Calu3 (cell line): ENCODE results near the gene ATOX1. TPM values are rescaled to one million over a fixed set of nuclear protein-coding genes. Genes with fewer than 3 reads are reported as not detected.

ENCODE experiments used
- Bru-seq: library from RNA; stranded (reverse); fragments of 400-500 nt; gene quantifications from one replicate; lab custom pipeline; 2021; lab: Mats Ljungman, UMichigan
- BruChase-seq, 2 experiments: library from RNA; stranded (reverse); fragments of 400-500 nt; gene quantifications; one replicate each; lab custom pipeline; 2021; lab: Mats Ljungman, UMichigan
- BruUV-seq: library from RNA; stranded (reverse); fragments of 400-500 nt; replicated peaks from 2 replicates; lab custom pipeline; 2021; lab: Mats Ljungman, UMichigan
- CTCF ChIA-PET: fragments of 300-600 bp; sonication (Branson Sonifier 250); formaldehyde crosslinking; loops from one replicate; lab custom pipeline; 2022; ENCODE audit warnings: antibody characterized with exemption; lab: Charles Lee
- DNase-seq: peaks from one replicate; pipeline ENCODE4 v3.0.0; 2022
- H3K27ac Mint-ChIP-seq: one replicate; pipeline ENCODE4 v1.8.0; 2022; ENCODE audit warnings: mixed read lengths; ENCODE audit not compliant: unreplicated experiment
- H3K27me3 Mint-ChIP-seq: one replicate; pipeline ENCODE4 v1.8.0; 2022; ENCODE audit warnings: mixed read lengths; ENCODE audit not compliant: unreplicated experiment
- H3K36me3 Mint-ChIP-seq: one replicate; pipeline ENCODE4 v1.8.0; 2022; ENCODE audit warnings: mild to moderate bottlenecking, moderate library complexity, mixed read lengths; ENCODE audit not compliant: insufficient read depth, unreplicated experiment
- H3K4me1 Mint-ChIP-seq: one replicate; pipeline ENCODE4 v1.8.0; 2022; ENCODE audit warnings: mild to moderate bottlenecking, low read depth, mixed read lengths; ENCODE audit not compliant: unreplicated experiment
- H3K4me3 Mint-ChIP-seq: one replicate; pipeline ENCODE4 v1.8.0; 2022; ENCODE audit warnings: mild to moderate bottlenecking, low read depth, moderate library complexity, mixed read lengths; ENCODE audit not compliant: unreplicated experiment
- H3K9me3 Mint-ChIP-seq: one replicate; pipeline ENCODE4 v1.8.0; 2022; ENCODE audit warnings: low read depth, mixed read lengths; ENCODE audit not compliant: unreplicated experiment
- CTCF ChIP-seq: fragments of 200-600 bp; IDR thresholded peaks from one replicate; pipeline ENCODE4 v1.8.0; 2022; ENCODE audit warnings: antibody characterized with exemption; ENCODE audit not compliant: unreplicated experiment
- intact Hi-C: fragments of 100-400 bp; cut with micrococcal nuclease; formaldehyde crosslinking; loops from one replicate; pipeline ENCODE4 v1.10.0; 2022; ENCODE audit not compliant: unreplicated experiment
- long read RNA-seq: library from polyadenylated mRNA; stranded (forward); transcript quantifications from one replicate; pipeline ENCODE4 v2.0.0, GENCODE V29; 2022
- total RNA-seq: library from RNA; stranded (reverse); gene quantifications from 2 replicates; pipeline ENCODE4 v1.2.3, GENCODE V29; 2022

The ATOX1 gene
- total RNA-seq = 204 and 239 TPM in 2 replicates
- Bru-seq, nascent RNA = percentile 84 among the genes with signal in this experiment
- BruChase-seq, experiment 1, labeled RNA remaining after a 6-hour chase = percentile 71 among the genes with signal in this experiment
- BruChase-seq, experiment 2, labeled RNA remaining after a 2-hour chase = percentile 78 among the genes with signal in this experiment
- long read RNA-seq, transcript ATOX1-201 (4 exons, 488 nt) = major isoform, 290 of 330 reads
- long read RNA-seq, partial matches to known transcripts = 9 of 330 reads
- long read RNA-seq, other reads (novel, unspliced or antisense) = 27 of 330 reads

GRCh38 chr5:151758430-151759241 lies at the start of gene ATOX1:
Gene ATOX1 (minus strand): TSS chr5:151758631. CDS start chr5:151758551, 80 bp downstream.
- peak; percentile 97 for DNase-seq
- no TSS peak for BruUV-seq
- H3K4me1 Mint-ChIP-seq = peaks cover 37% of the 10 kb centered on the region
- peaks cover 45% of the 10 kb centered on the region for H3K36me3 Mint-ChIP-seq
- CTCF ChIA-PET = interaction anchor here (0.6 to 0.7 kb wide), 2 partner anchors 9 to 1470 kb away, joined by 3 read pairs; no protein-coding TSS in a partner anchor
- no peak for TF ChIP-seq CTCF
- H3K27me3 Mint-ChIP-seq = no peaks in the 10 kb centered on the region
- H3K4me3 Mint-ChIP-seq = peak within 1 kb of the TSS; percentile 89
- intact Hi-C loops = no loop called here
- peak within 1 kb of the TSS; percentile 74 for H3K27ac Mint-ChIP-seq
- no peaks in the 10 kb centered on the region for H3K9me3 Mint-ChIP-seq

DNA sequence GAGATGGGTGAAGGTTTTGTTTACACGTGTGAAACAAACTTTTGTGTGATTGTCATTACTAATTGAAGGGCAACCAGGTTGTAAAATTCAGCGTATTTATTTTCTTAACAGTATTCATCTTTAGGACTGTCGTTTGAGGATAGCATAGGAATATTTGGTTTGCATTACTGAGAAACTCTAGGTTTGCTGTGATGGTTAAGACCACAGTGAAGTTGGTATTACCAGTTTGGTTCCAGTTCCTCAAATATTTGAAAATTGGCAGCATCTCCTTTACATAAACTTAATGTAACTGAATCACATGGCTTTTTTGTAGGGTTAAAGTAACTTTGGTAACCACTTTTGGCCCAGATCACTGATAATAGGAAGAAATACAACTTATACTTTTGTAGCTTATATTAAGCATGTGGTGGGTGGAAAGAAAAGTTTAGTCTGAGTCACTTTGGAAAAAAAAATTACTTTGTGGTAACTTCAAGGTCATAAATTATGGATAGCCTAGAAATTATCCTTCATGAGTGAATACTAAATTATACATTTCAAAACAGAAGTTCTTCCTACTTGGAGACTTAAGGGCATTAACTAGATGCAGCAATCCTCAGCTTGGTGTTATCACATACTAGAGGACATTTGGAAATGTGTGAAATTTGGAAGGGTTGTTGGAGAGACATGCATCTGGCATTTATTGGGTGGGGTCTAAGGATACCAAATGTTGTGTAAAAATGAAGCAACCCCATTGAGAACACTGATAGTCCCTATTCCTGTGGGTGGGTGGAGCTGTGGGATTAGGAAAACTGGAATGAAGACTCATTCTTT lies 47.2 kb upstream of the ATOX1 start:
- H3K27ac Mint-ChIP-seq = no peak overlapping the region
- H3K27me3 Mint-ChIP-seq = no peaks in the 10 kb centered on the region
- DNase-seq = no peak
- H3K4me3 Mint-ChIP-seq = no peak overlapping the region
- H3K36me3 Mint-ChIP-seq = peaks cover 91% of the 10 kb centered on the region
- BruUV-seq = no TSS peak
- H3K9me3 Mint-ChIP-seq = no peaks in the 10 kb centered on the region
- intact Hi-C loops = no loop called here
- TF ChIP-seq CTCF = no peak
- peaks cover 6% of the 10 kb centered on the region for H3K4me1 Mint-ChIP-seq
- CTCF ChIA-PET = no interaction called here

DNA sequence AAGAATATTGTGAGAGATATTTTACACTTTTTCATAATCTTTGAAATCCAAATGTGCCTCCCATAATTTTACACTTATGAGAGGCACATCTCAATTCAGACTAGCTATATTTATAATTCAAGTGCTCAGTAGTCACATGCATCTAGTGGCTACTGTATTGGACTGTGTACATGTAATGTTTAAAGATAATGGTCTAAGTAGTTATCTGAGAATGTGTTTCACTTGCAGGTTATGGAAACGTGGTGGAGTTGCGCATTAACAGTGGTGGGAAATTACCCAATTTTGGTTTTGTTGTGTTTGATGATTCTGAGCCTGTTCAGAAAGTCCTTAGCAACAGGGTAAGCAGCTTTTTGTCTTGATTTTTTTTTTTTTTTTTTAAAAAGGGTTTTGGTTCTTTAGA lies 42.1 kb upstream of the ATOX1 start:
- Mint-ChIP-seq H3K27me3 (no peaks in the 10 kb centered on the region), H3K9me3 (no peaks in the 10 kb centered on the region), H3K36me3 (peaks cover 91% of the 10 kb centered on the region), H3K27ac (no peak overlapping the region), H3K4me1 (peaks cover 9% of the 10 kb centered on the region), H3K4me3 (no peak overlapping the region)
- CTCF ChIA-PET = interaction anchor here (0.7 kb wide), 1 partner anchor 1628 kb away, joined by 3 read pairs; no protein-coding TSS in a partner anchor
- intact Hi-C loops = no loop called here
- DNase-seq = no peak
- no peak for TF ChIP-seq CTCF
- BruUV-seq = no TSS peak

GRCh38 chr5:151799407-151799806 lies 41.0 kb upstream of the ATOX1 start:
- Mint-ChIP-seq H3K4me3 (no peak overlapping the region), H3K27ac (peak overlapping the region; percentile 17), H3K27me3 (no peaks in the 10 kb centered on the region), H3K9me3 (no peaks in the 10 kb centered on the region), H3K36me3 (peaks cover 91% of the 10 kb centered on the region), H3K4me1 (peaks cover 9% of the 10 kb centered on the region)
- CTCF ChIA-PET = no interaction called here
- BruUV-seq = no TSS peak
- TF ChIP-seq CTCF = no peak
- DNase-seq = no peak
- intact Hi-C loops = no loop called here
